IMR-90 (cell line): ENCODE measurements around the gene NFKB1. TPM values are rescaled to one million over a fixed set of nuclear protein-coding genes. Genes with fewer than 3 reads are reported as not detected.

Experiments
- ATAC-seq: fragments of 200-7000 bp; cut with Tn5 transposase; 2 replicates; pipeline ENCODE4 v1.9.1; 2020; ENCODE audit warnings: low read depth, mild to moderate bottlenecking, moderate library complexity
- BruUV-seq: library from RNA; stranded (reverse); fragments of 400-500 nt; replicated peaks from 2 replicates; lab custom pipeline; 2021; lab: Mats Ljungman, UMichigan
- CTCF ChIA-PET: fragments of 300-600 bp; formaldehyde crosslinking; extraction: SDS; loops from one replicate; lab custom pipeline; 2021; ENCODE audit warnings: antibody characterized with exemption; lab: Yijun Ruan, JAX
- POLR2A ChIA-PET: fragments of 300-600 bp; sonication (Branson Sonifier 250); formaldehyde crosslinking; loops from one replicate; lab custom pipeline; 2022; ENCODE audit warnings: antibody characterized with exemption; ENCODE audit not compliant: unreplicated experiment; lab: Charles Lee
- DNase-seq: peaks from one replicate; pipeline ENCODE4 v3.0.0; 2013
- H2AFZ ChIP-seq: replicated peaks from 2 replicates; pipeline ENCODE3; 2013; ENCODE audit warnings: low read length, mild to moderate bottlenecking; ENCODE audit not compliant: poor library complexity
- H2AK5ac ChIP-seq: 2 replicates; pipeline ENCODE4 v1.6.1; 2013; ENCODE audit warnings: low read depth, low read length, inconsistent platforms
- H2AK9ac ChIP-seq: replicated peaks from 2 replicates; pipeline ENCODE3; 2013; ENCODE audit warnings: mild to moderate bottlenecking, low read depth, low read length, moderate library complexity; ENCODE audit not compliant: poor library complexity
- H2BK120ac ChIP-seq: 2 replicates; pipeline ENCODE4 v1.6.1; 2013; ENCODE audit warnings: low read depth, low read length, inconsistent platforms
- H2BK15ac ChIP-seq: 3 replicates; pipeline ENCODE4 v1.6.1; 2013; ENCODE audit warnings: low read depth, low read length, inconsistent platforms
- H2BK20ac ChIP-seq: 2 replicates; pipeline ENCODE4 v1.6.1; 2013; ENCODE audit warnings: low read depth, mild to moderate bottlenecking, inconsistent platforms, low read length, moderate library complexity
- H2BK5ac ChIP-seq: 2 replicates; pipeline ENCODE4 v1.6.1; 2013; ENCODE audit warnings: mild to moderate bottlenecking, low read depth, low read length, inconsistent platforms; ENCODE audit not compliant: poor library complexity, severe bottlenecking
- H3K14ac ChIP-seq: replicated peaks from 2 replicates; pipeline ENCODE4 v1.6.1; 2013; ENCODE audit warnings: low read depth, low read length, inconsistent platforms
- H3K18ac ChIP-seq: 2 replicates; pipeline ENCODE4 v1.6.1; 2013; ENCODE audit warnings: low read depth, low read length, control low read depth
- H3K23ac ChIP-seq: 2 replicates; pipeline ENCODE4 v1.6.1; 2013; ENCODE audit warnings: low read depth, low read length, inconsistent platforms
- H3K27ac ChIP-seq: 2 replicates; pipeline ENCODE4 v1.5.1; 2013; ENCODE audit warnings: mild to moderate bottlenecking, control low read depth, low read length; ENCODE audit not compliant: insufficient read depth
- H3K27me3 ChIP-seq: 2 replicates; pipeline ENCODE4 v1.6.1; 2013; ENCODE audit warnings: low read length; ENCODE audit not compliant: control insufficient read depth, insufficient read depth
- H3K36me3 ChIP-seq: 2 replicates; pipeline ENCODE4 v1.6.1; 2013; ENCODE audit warnings: low read length, mixed read lengths; ENCODE audit not compliant: control insufficient read depth, insufficient read depth
- H3K4ac ChIP-seq: 2 replicates; pipeline ENCODE4 v1.6.1; 2013; ENCODE audit warnings: low read depth, low read length, inconsistent platforms
- H3K4me1 ChIP-seq: 2 replicates; pipeline ENCODE4 v1.6.1; 2013; ENCODE audit warnings: low read length, mixed read lengths; ENCODE audit not compliant: control insufficient read depth, insufficient read depth
- H3K4me2 ChIP-seq: 2 replicates; pipeline ENCODE4 v1.6.1; 2013; ENCODE audit warnings: low read depth, mild to moderate bottlenecking, control low read depth, low read length, moderate library complexity
- H3K4me3 ChIP-seq: 2 replicates; pipeline ENCODE4 v1.5.1; 2013; ENCODE audit warnings: low read depth, mild to moderate bottlenecking, control low read depth, low read length, moderate library complexity; ENCODE audit not compliant: insufficient read depth
- H3K56ac ChIP-seq: 2 replicates; pipeline ENCODE4 v1.6.1; 2013; ENCODE audit warnings: low read length, inconsistent platforms; ENCODE audit not compliant: insufficient read depth; ENCODE audit errors: extremely low read depth
- H3K79me1 ChIP-seq, 2 experiments: 2 replicates each; pipeline ENCODE4 v1.6.1; 2013; ENCODE audit warnings: low read length in 2 of 2, inconsistent platforms in 1 of 2, low read depth in 1 of 2
- H3K9ac ChIP-seq: 2 replicates; pipeline ENCODE4 v1.6.1; 2013; ENCODE audit warnings: low read depth, low read length, control low read depth
- H3K9me1 ChIP-seq: 2 replicates; pipeline ENCODE4 v1.6.1; 2013; ENCODE audit warnings: low read length, inconsistent platforms; ENCODE audit not compliant: insufficient read depth
- H3K9me3 ChIP-seq: 2 replicates; pipeline ENCODE4 v1.6.1; 2013; ENCODE audit warnings: low read length; ENCODE audit not compliant: control insufficient read depth, insufficient read depth
- H4K20me1 ChIP-seq: 2 replicates; pipeline ENCODE4 v1.6.1; 2013; ENCODE audit warnings: low read length, inconsistent platforms; ENCODE audit not compliant: insufficient read depth
- H4K5ac ChIP-seq: 2 replicates; pipeline ENCODE4 v1.6.1; 2013; ENCODE audit warnings: mild to moderate bottlenecking, low read depth, low read length, control low read depth
- H4K8ac ChIP-seq, 2 experiments: 2 replicates each; pipeline ENCODE4 v1.6.1; 2013; ENCODE audit warnings: low read depth in 2 of 2, low read length in 2 of 2, control low read depth in 1 of 2, inconsistent platforms in 1 of 2
- H4K91ac ChIP-seq: 2 replicates; pipeline ENCODE4 v1.6.1; 2013; ENCODE audit warnings: low read depth, low read length, inconsistent platforms; ENCODE audit not compliant: insufficient read depth
- BHLHE40 ChIP-seq: fragments of 150-350 bp; IDR thresholded peaks from 2 replicates; pipeline ENCODE4 v1.6.1; 2016; ENCODE audit warnings: mild to moderate bottlenecking, low read depth, low read length
- CEBPB ChIP-seq: IDR thresholded peaks from 2 replicates; pipeline ENCODE4 v1.6.1; 2012; ENCODE audit warnings: low read depth, low read length, improper control_type of control experiment
- CHD1 ChIP-seq: IDR thresholded peaks from 2 replicates; pipeline ENCODE4 v1.6.1; 2012; ENCODE audit warnings: low read depth, low read length, improper control_type of control experiment
- FOS ChIP-seq: fragments of 150-350 bp; IDR thresholded peaks from 2 replicates; pipeline ENCODE4 v1.6.1; 2016; ENCODE audit warnings: low read depth, low read length
- MAFK ChIP-seq: IDR thresholded peaks from 2 replicates; pipeline ENCODE4 v1.6.1; 2012; ENCODE audit warnings: low read depth, low read length, improper control_type of control experiment
- MAZ ChIP-seq: IDR thresholded peaks from 2 replicates; pipeline ENCODE4 v1.6.1; 2012; ENCODE audit warnings: low read depth, mild to moderate bottlenecking, low read length, improper control_type of control experiment, moderate library complexity, borderline replicate concordance
- MXI1 ChIP-seq: IDR thresholded peaks from 2 replicates; pipeline ENCODE4 v1.6.1; 2012; ENCODE audit warnings: low read depth, mild to moderate bottlenecking, low read length, moderate library complexity, borderline replicate concordance
- NFE2L2 ChIP-seq: fragments of 150-350 bp; IDR thresholded peaks from 2 replicates; pipeline ENCODE4 v1.6.1; 2016; ENCODE audit warnings: low read depth, mild to moderate bottlenecking, low read length
- POLR2A ChIP-seq: IDR thresholded peaks from 2 replicates; pipeline ENCODE4 v1.6.1; 2012; ENCODE audit warnings: mild to moderate bottlenecking, low read depth, low read length
- RAD21 ChIP-seq: IDR thresholded peaks from 2 replicates; pipeline ENCODE4 v1.6.1; 2012; ENCODE audit warnings: low read length, improper control_type of control experiment
- RCOR1 ChIP-seq: IDR thresholded peaks from 2 replicates; pipeline ENCODE4 v1.6.1; 2012; ENCODE audit warnings: mild to moderate bottlenecking, low read length, improper control_type of control experiment; ENCODE audit not compliant: insufficient replicate concordance
- RFX5 ChIP-seq: IDR thresholded peaks from 2 replicates; pipeline ENCODE4 v1.8.0; 2012; ENCODE audit warnings: low read depth, mild to moderate bottlenecking, low read length, moderate library complexity
- SMC3 ChIP-seq: fragments of 150-350 bp; IDR thresholded peaks from 2 replicates; pipeline ENCODE4 v1.6.1; 2016; ENCODE audit warnings: low read depth, mild to moderate bottlenecking, antibody characterized with exemption, low read length, moderate library complexity
- WGBS, 2 experiments: methylation state at CpG; one replicate each; pipeline versions ENCODE4 v1.1.5 to v1.1.7; 2013; ENCODE audit warnings: missing lambda C conversion rate in 2 of 2; ENCODE audit not compliant: insufficient read length in 1 of 2; ENCODE audit errors: extremely low coverage in 2 of 2; 5-methylcytosine and 5-hydroxymethylcytosine counted together
- dilution Hi-C: fragments of 300-500 bp; cut with HindIII; formaldehyde crosslinking; loops from one replicate; pipeline ENCODE4 v1.14.3; 2018; ENCODE audit warnings: low sequenced_read_pairs; ENCODE audit not compliant: unreplicated experiment
- in situ Hi-C: fragments of 300-500 bp; cut with MboI; formaldehyde crosslinking; loops from 3 replicates; pipeline ENCODE4 v1.14.3; 2019; ENCODE audit warnings: low sequenced_read_pairs, inconsistent platforms, mixed read lengths
- intact Hi-C: fragments of 100-400 bp; cut with micrococcal nuclease; formaldehyde crosslinking; loops from 2 replicates; pipeline ENCODE4 v1.10.0; 2022
- polyA plus RNA-seq, 3 experiments: library from polyadenylated mRNA; depleted of rRNA; stranded (reverse); fragments of >200 nt; gene quantifications; 2 replicates each; pipeline ENCODE4 v1.2.3, GENCODE V29; 2012; ENCODE audit warnings: low replicate concordance in 1 of 3
- total RNA-seq: library from RNA; depleted of rRNA; stranded (reverse); fragments of >200 nt; gene quantifications from 2 replicates; pipeline ENCODE4 v1.2.3, GENCODE V29; 2012
- TF ChIP-seq, protein P1 (sequence below): conservative IDR thresholded peaks from 2 replicates; pipeline ENCODE4 v1.5.1; 2012; ENCODE audit warnings: mild to moderate bottlenecking, low read depth, low read length, improper control_type of control experiment
- TF ChIP-seq, protein P2 (sequence below): fragments of 150-350 bp; IDR thresholded peaks from 2 replicates; pipeline ENCODE4 v1.6.1; 2016; ENCODE audit warnings: low read depth, mild to moderate bottlenecking, low read length, moderate library complexity, borderline replicate concordance
- TF ChIP-seq, protein P3 (sequence below): fragments of 150-350 bp; IDR thresholded peaks from 2 replicates; pipeline ENCODE4 v1.6.1; 2017; ENCODE audit warnings: mild to moderate bottlenecking, antibody characterized with exemption, low read length, low read depth

Gene NFKB1
- total and polyA plus RNA-seq, 2 of the 4 experiments (the other 2 are of a cell fraction), result 19.8 to 24.6 TPM

DNA sequence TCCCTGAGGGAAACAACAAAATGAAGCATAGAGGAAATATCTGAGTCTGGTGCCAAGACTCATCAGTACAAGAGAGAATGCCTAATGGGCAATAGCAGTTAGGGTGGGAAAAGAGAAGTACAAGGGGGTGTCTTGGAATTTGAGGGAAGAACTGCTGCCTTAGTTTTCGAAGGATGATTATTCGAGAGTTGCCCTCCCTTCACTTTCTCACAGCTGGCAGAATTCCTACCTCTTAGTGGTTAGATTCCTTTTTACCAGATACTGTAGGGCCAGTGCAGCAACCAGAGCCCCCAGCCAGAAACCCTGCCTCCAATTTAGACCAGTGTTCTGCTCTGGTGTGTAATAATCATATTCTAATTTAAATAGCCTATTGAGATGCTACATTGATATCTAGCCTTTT, 56.5 kb downstream of the NFKB1 start:
- in situ Hi-C loops (no loop called here), intact Hi-C loops (no loop called here), dilution Hi-C loops (no loop called here)
- Histone ChIP-seq H2AFZ (no peak overlapping the region), H4K91ac (no peak overlapping the region), H2BK20ac (no peak overlapping the region), H2AK9ac (no peak overlapping the region), H2BK5ac (no peak overlapping the region), H3K27ac (no peak overlapping the region), H2BK15ac (no peak overlapping the region), H3K79me1 (peaks cover 4 to 31% of the 10 kb centered on the region in 2 experiments), H3K23ac (no peak overlapping the region), H3K4ac (no peak overlapping the region), H4K8ac (no peak overlapping the region), H3K36me3 (no peaks in the 10 kb centered on the region), H2BK120ac (no peak overlapping the region), H3K14ac (no peak overlapping the region), H3K4me1 (peaks cover 2% of the 10 kb centered on the region; the same call in 1 of the 2 replicates), H4K5ac (no peak overlapping the region), H2AK5ac (no peak overlapping the region), H3K4me2 (no peak overlapping the region), H3K4me3 (no peak overlapping the region), H4K20me1 (peaks cover 7% of the 10 kb centered on the region; the same call in 1 of the 2 replicates), H3K9me1 (peaks cover 8% of the 10 kb centered on the region; the same call in 1 of the 2 replicates), H3K18ac (no peak overlapping the region), H3K27me3 (no peaks in the 10 kb centered on the region), H3K9ac (no peak overlapping the region), H3K56ac (no peak overlapping the region), H3K9me3 (no peaks in the 10 kb centered on the region)
- POLR2A ChIA-PET, result no interaction called here
- BruUV-seq, result no TSS peak
- no CpG with 5 or more reads among the region's 2 CpGs for WGBS, 2 experiments
- ATAC-seq (no peak), DNase-seq (no peak)
- CTCF ChIA-PET, result interaction anchor here (1.1 kb wide), 1 partner anchor 11 kb away, joined by 5 read pairs; no protein-coding TSS in a partner anchor
- no peak for TF ChIP-seq CHD1
- TF ChIP-seq MAFK, result no peak
- no peak for TF ChIP-seq SMC3
- TF ChIP-seq, protein P1, sequence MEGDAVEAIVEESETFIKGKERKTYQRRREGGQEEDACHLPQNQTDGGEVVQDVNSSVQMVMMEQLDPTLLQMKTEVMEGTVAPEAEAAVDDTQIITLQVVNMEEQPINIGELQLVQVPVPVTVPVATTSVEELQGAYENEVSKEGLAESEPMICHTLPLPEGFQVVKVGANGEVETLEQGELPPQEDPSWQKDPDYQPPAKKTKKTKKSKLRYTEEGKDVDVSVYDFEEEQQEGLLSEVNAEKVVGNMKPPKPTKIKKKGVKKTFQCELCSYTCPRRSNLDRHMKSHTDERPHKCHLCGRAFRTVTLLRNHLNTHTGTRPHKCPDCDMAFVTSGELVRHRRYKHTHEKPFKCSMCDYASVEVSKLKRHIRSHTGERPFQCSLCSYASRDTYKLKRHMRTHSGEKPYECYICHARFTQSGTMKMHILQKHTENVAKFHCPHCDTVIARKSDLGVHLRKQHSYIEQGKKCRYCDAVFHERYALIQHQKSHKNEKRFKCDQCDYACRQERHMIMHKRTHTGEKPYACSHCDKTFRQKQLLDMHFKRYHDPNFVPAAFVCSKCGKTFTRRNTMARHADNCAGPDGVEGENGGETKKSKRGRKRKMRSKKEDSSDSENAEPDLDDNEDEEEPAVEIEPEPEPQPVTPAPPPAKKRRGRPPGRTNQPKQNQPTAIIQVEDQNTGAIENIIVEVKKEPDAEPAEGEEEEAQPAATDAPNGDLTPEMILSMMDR, result no peak
- no peak for TF ChIP-seq CEBPB
- no peak for TF ChIP-seq MAZ
- TF ChIP-seq, protein P2, sequence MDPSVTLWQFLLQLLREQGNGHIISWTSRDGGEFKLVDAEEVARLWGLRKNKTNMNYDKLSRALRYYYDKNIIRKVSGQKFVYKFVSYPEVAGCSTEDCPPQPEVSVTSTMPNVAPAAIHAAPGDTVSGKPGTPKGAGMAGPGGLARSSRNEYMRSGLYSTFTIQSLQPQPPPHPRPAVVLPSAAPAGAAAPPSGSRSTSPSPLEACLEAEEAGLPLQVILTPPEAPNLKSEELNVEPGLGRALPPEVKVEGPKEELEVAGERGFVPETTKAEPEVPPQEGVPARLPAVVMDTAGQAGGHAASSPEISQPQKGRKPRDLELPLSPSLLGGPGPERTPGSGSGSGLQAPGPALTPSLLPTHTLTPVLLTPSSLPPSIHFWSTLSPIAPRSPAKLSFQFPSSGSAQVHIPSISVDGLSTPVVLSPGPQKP, result no peak
- no peak for TF ChIP-seq RCOR1
- TF ChIP-seq RAD21, result no peak
- no peak for TF ChIP-seq POLR2A
- no peak for TF ChIP-seq BHLHE40
- no peak for TF ChIP-seq NFE2L2
- TF ChIP-seq, protein P3, sequence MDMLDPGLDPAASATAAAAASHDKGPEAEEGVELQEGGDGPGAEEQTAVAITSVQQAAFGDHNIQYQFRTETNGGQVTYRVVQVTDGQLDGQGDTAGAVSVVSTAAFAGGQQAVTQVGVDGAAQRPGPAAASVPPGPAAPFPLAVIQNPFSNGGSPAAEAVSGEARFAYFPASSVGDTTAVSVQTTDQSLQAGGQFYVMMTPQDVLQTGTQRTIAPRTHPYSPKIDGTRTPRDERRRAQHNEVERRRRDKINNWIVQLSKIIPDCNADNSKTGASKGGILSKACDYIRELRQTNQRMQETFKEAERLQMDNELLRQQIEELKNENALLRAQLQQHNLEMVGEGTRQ, result no peak
- TF ChIP-seq MXI1, result no peak
- no peak for TF ChIP-seq FOS
- no peak for TF ChIP-seq RFX5
